OCI-LY3 (cell line): ENCODE results near the gene LAMC3.

ENCODE experiments used
- H2AFZ ChIP-seq: fragments of 200-600, 300-600 bp; shearing (Covaris generic); 2 replicates; pipeline ENCODE4 v1.6.0; 2014; ENCODE audit warnings: antibody characterized with exemption, low read depth, low read length
- H3K27ac ChIP-seq: fragments of 200-600, 300-600 bp; sonication (generic); 2 replicates; pipeline ENCODE4 v1.5.1; 2014; ENCODE audit warnings: mild to moderate bottlenecking, low read length, moderate library complexity, mixed read lengths
- H3K27me3 ChIP-seq: fragments of 200-600, 300-600 bp; sonication (generic); 2 replicates; pipeline ENCODE4 v1.6.1; 2014; ENCODE audit warnings: low read depth, low read length, mixed read lengths
- H3K36me3 ChIP-seq: fragments of 200-600, 300-600 bp; sonication (generic); replicated peaks from 2 replicates; pipeline ENCODE3; 2014; ENCODE audit warnings: low read depth, low read length, mixed read lengths
- H3K4me1 ChIP-seq: fragments of 300-600, 200-600 bp; sonication (generic); 2 replicates; pipeline ENCODE4 v1.6.1; 2014; ENCODE audit warnings: low read length, mixed read lengths
- H3K4me2 ChIP-seq: fragments of 200-600, 300-600 bp; sonication (generic); 2 replicates; pipeline ENCODE4 v1.6.1; 2014; ENCODE audit warnings: low read length, mixed read lengths
- H3K4me3 ChIP-seq: fragments of 300-600, 200-600 bp; sonication (generic); 2 replicates; pipeline ENCODE4 v1.5.1; 2014; ENCODE audit warnings: antibody characterized with exemption, mild to moderate bottlenecking, low read length, moderate library complexity
- H3K79me2 ChIP-seq: fragments of 300-600, 200-600 bp; shearing (Covaris generic); 2 replicates; pipeline ENCODE4 v1.6.1; 2014; ENCODE audit warnings: mild to moderate bottlenecking, low read length, mixed read lengths
- H3K9ac ChIP-seq: fragments of 300-600, 200-600 bp; shearing (Covaris generic); 2 replicates; pipeline ENCODE4 v1.6.0; 2014; ENCODE audit warnings: mild to moderate bottlenecking, low read length, moderate library complexity
- H3K9me3 ChIP-seq: fragments of 200-600, 300-600 bp; shearing (Covaris generic); 2 replicates; pipeline ENCODE4 v1.6.1; 2014; ENCODE audit warnings: low read length, mixed read lengths; ENCODE audit not compliant: insufficient read depth
- H4K20me1 ChIP-seq: fragments of 200-600, 300-600 bp; sonication (generic); 2 replicates; pipeline ENCODE4 v1.6.1; 2016; ENCODE audit warnings: low read length, mixed read lengths; ENCODE audit not compliant: insufficient read depth
- CTCF ChIP-seq: fragments of 200-600, 300-600 bp; sonication (generic); IDR thresholded peaks from 2 replicates; pipeline ENCODE4 v1.5.1; 2014; ENCODE audit warnings: antibody characterized with exemption, low read length, low read depth
- EZH2phosphoT487 ChIP-seq: fragments of 200-600 bp; shearing (Covaris generic); IDR thresholded peaks from 2 replicates; pipeline ENCODE4 v1.6.1; 2018; ENCODE audit warnings: antibody characterized with exemption, mixed run types, low read depth

The LAMC3 gene

DNA sequence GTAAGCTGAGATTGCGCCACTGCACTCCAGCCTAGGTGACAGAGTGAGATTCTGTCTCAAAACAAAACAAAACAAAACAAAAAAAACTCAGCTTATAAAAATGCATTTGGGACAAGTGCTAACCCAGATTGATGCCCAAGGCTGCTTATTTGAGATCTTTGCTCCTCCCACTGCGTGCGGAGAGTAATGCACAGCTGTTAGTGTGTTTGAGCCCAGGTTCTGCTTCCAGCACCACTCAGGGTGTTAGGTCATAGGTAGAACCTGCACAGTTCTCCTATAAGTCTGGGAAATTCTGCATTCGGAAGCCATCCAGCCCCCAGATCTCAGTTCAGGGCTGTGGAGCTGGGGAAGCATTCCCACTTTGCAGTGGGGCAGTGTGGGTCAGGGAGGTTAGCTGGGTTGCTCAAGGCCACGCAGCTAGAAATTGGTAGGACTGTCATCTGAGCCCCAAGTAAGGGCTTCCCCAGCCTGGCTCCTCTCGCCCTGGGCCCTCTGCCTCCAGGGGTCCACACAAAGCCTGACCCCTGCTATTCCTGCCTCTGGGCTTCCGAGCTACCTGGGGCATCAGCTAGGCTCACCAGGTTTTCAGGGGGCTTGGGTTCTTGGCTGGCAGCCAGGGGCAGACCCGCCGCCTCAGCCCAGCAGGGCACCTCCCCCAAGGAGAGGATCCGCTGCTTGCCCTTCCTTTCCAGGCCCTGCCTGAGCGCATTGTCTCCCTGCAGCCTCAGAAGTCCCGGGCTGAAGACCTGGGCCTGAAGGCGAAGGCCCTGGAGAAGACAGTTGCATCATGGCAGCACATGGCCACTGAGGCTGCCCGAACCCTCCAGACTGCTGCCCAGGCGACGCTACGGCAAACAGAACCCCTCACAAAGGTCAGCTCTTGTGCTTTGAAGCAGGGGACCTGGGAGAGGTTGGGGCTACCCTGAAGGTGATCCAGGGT, 69.7 kb downstream of the LAMC3 start:
- H3K27me3 ChIP-seq: no peaks in the 10 kb centered on the region
- no peaks in the 10 kb centered on the region for H3K4me1 ChIP-seq
- no peak overlapping the region for H3K27ac ChIP-seq
- no peaks in the 10 kb centered on the region for H3K9me3 ChIP-seq
- H3K4me3 ChIP-seq: no peak overlapping the region
- H3K4me2 ChIP-seq: no peak overlapping the region
- no peak overlapping the region for H2AFZ ChIP-seq
- H3K9ac ChIP-seq: no peak overlapping the region
- no peak for TF ChIP-seq EZH2phosphoT487
- no peak for TF ChIP-seq CTCF
- H3K36me3 ChIP-seq: no peaks in the 10 kb centered on the region
- no peaks in the 10 kb centered on the region for H3K79me2 ChIP-seq
- H4K20me1 ChIP-seq: no peaks in the 10 kb centered on the region

- Histone ChIP-seq H3K27me3 (no peaks in the 10 kb centered on the region), H3K4me1 (no peaks in the 10 kb centered on the region), H4K20me1 (no peaks in the 10 kb centered on the region), H3K4me3 (no peak overlapping the region), H3K9ac (no peak overlapping the region), H3K36me3 (no peaks in the 10 kb centered on the region), H3K27ac (no peak overlapping the region), H3K4me2 (no peak overlapping the region), H3K79me2 (no peaks in the 10 kb centered on the region), H3K9me3 (no peaks in the 10 kb centered on the region), H2AFZ (no peak overlapping the region)
- no peak for TF ChIP-seq EZH2phosphoT487
- TF ChIP-seq CTCF: no peak
These were observed 71.6 kb downstream of the LAMC3 start for GRCh38 chr9:131080589-131080988.

- no peaks in the 10 kb centered on the region for H3K4me1 ChIP-seq
- no peak overlapping the region for H3K9ac ChIP-seq
- no peaks in the 10 kb centered on the region for H3K9me3 ChIP-seq
- no peaks in the 10 kb centered on the region for H3K79me2 ChIP-seq
- no peak overlapping the region for H3K4me3 ChIP-seq
- H3K27me3 ChIP-seq: no peaks in the 10 kb centered on the region
- no peak overlapping the region for H3K4me2 ChIP-seq
- no peak overlapping the region for H2AFZ ChIP-seq
- no peak overlapping the region for H3K27ac ChIP-seq
- no peaks in the 10 kb centered on the region for H3K36me3 ChIP-seq
- TF ChIP-seq CTCF: no peak
- no peak for TF ChIP-seq EZH2phosphoT487
- no peaks in the 10 kb centered on the region for H4K20me1 ChIP-seq
These were observed 72.9 kb downstream of the LAMC3 start for GRCh38 chr9:131081868-131082267.

- H3K4me2 ChIP-seq: no peak overlapping the region
These were observed 74.0 kb downstream of the LAMC3 start for GRCh38 chr9:131082774-131083512.

More at GRCh38 chr9:131082774-131083512, 74.0 kb downstream of the LAMC3 start:
- Histone ChIP-seq H2AFZ (no peak overlapping the region), H3K27me3 (no peaks in the 10 kb centered on the region), H3K4me1 (no peaks in the 10 kb centered on the region), H4K20me1 (no peaks in the 10 kb centered on the region), H3K4me3 (no peak overlapping the region), H3K9me3 (no peaks in the 10 kb centered on the region), H3K27ac (no peak overlapping the region), H3K36me3 (no peaks in the 10 kb centered on the region), H3K9ac (no peak overlapping the region), H3K79me2 (no peaks in the 10 kb centered on the region)
- no peak for TF ChIP-seq EZH2phosphoT487
- TF ChIP-seq CTCF: no peak
